ENCODE measurements around the gene ZNF132.

ZNF132 gene

GRCh38 chr19:58385891-58386575, 53.9 kb downstream of the ZNF132 start:
- DNase-seq: no peak

- DNase-seq: no peak
Measured at GRCh38 chr19:58385313-58385890, 54.6 kb downstream of the ZNF132 start.

- no peak for DNase-seq
Measured at GRCh38 chr19:58382997-58383603, 56.9 kb downstream of the ZNF132 start.
